GM12801 (cell line): ENCODE measurements around the gene PCSK6.

Experiments used
- TF ChIP-seq, protein P1 (sequence below): IDR thresholded peaks from one replicate; pipeline ENCODE4 v1.5.1; 2011; ENCODE audit warnings: control low read depth; ENCODE audit not compliant: insufficient read length; ENCODE audit errors: extremely low read depth

PCSK6 gene

DNA sequence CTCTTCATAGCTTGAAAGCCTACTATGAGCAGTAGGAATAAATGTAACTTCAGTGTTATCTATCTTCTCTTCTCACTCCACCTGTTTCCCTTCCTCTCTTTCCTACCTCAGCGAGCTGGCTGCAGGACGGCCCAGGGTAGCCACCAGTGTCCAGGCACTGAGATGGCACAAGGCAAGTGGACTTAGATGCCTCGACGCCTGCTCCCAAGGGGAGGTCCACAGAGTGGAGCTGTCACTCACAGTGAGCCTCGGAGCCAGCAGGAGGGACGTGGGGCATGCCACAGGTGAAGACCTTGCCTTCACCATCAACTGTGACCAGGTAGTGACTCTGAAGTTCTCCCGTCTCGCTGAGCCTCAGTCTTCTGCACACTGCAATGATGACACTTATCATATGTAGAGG lies 88.2 kb downstream of the PCSK6 start:
- TF ChIP-seq, protein P1, sequence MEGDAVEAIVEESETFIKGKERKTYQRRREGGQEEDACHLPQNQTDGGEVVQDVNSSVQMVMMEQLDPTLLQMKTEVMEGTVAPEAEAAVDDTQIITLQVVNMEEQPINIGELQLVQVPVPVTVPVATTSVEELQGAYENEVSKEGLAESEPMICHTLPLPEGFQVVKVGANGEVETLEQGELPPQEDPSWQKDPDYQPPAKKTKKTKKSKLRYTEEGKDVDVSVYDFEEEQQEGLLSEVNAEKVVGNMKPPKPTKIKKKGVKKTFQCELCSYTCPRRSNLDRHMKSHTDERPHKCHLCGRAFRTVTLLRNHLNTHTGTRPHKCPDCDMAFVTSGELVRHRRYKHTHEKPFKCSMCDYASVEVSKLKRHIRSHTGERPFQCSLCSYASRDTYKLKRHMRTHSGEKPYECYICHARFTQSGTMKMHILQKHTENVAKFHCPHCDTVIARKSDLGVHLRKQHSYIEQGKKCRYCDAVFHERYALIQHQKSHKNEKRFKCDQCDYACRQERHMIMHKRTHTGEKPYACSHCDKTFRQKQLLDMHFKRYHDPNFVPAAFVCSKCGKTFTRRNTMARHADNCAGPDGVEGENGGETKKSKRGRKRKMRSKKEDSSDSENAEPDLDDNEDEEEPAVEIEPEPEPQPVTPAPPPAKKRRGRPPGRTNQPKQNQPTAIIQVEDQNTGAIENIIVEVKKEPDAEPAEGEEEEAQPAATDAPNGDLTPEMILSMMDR = no peak

DNA sequence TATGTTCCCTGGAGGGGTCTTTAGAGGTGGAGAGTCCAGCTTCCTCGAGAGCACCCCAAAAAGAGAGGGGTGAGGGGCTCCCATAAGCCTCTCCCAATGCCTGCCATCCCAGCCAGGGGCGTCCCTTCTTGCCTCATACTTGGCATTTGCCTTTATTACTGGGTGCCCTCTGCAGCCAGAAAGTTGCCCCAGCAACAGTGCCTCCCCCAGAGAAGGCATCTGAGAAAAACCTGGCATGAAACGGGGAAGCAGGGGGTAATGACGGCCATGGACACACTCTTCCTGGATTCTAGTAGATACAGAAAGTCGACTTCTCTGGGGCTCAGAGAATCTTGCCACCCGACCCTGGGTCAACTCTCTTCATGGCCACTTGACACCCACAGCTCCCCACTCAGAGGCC lies 90.1 kb downstream of the PCSK6 start:
- TF ChIP-seq, protein P1 = no peak

DNA sequence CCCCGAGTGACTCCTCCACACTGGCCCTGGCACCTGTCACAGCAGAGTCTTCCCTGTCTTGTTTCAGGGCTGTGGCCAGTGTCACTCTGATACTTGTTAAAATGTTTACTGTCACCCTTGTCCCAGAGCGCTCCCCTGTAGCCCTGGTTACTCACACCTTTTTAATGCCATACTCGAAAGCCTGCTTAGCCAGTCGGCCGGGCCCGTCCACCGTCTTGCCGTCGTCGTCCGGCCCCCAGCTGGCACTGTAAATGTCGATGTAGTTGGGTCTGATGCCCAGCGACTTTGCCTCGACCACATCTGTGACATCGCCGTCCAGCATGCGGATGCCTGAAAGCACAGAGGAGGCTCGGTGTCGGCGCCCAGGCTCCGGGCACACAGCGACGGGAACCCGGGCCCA lies 91.3 kb downstream of the PCSK6 start:
- TF ChIP-seq, protein P1 = no peak

DNA sequence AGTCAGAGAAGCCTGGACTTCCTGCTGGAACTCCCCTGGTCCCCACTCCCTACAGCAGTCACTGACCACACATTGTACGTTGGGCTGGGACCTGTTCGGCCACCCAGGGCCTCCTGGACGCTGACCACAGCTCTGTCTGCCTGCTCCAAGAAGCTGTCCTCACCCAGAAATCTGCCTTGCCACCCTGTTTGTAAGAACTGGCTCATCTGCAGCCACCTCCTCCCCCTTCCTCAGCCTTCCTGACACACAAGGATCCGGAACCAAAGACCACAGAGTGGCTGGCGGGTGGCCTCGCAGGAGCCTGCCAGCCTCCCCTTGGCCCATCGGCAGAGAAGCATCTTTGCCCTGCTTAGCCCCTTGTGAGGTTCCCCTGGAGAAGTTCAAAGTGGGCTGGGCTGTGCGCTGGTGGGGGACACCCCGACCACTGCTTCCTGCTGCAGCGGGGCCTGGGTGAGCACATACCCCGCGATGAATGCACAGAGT lies 91.9 kb downstream of the PCSK6 start:
- TF ChIP-seq, protein P1 = no peak

DNA sequence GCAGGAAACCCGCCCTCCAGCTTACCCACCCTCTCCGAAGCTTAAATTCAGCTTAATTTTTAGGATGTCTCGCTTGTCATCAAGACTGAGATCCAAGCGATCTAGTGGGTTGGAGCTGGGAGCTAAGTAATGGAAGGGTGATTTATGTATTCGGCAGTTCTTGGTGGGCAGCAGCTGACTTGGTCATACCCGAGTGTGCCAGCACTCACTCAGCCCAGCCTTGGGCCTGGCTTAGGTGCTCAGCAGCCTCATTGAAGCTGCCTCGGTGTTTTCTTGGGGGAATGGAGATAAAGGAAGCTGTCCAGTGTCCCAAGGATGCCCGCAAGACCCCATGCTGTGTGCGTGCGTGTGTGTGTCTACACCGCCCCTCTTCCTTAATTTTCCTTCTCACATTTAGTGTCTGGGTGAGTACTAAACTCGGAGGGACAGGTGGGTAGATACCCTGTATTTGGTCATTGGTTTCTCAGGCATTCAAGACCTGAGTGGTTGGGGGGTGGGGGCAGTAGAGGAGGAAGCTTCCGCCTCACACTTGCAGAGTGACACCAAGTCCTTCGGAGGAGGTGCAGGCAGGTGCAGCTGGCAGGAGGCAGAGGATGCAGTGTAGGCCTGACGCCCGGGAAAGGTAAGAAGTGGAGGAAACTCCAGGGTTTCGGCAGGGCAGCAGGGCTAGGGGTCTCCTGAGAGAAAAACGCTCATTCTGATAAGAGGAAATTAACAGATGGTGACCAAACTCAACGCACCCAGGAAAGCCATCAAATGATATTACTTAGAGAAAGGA lies 92.8 kb downstream of the PCSK6 start:
- TF ChIP-seq, protein P1 = no peak

DNA sequence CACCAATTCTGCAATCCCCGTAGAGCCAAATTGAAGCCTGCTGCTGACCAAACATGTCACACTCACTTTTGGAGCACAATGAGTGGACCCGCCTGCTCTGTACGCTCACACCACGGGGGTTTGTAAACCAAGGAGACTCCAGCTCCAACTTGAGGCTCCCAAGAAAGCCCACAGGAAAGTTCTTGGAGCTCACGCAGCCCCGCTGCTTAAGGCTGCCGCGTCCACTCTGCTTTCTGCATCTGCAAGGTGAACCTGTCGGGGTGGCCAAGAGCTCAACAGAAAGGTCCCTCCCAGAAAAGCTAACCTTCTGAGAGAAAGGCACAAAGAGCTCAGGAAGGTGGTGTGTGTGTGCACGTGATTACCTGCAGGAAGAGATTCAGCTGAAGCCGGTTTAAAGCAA lies 94.9 kb downstream of the PCSK6 start:
- TF ChIP-seq, protein P1 = no peak

DNA sequence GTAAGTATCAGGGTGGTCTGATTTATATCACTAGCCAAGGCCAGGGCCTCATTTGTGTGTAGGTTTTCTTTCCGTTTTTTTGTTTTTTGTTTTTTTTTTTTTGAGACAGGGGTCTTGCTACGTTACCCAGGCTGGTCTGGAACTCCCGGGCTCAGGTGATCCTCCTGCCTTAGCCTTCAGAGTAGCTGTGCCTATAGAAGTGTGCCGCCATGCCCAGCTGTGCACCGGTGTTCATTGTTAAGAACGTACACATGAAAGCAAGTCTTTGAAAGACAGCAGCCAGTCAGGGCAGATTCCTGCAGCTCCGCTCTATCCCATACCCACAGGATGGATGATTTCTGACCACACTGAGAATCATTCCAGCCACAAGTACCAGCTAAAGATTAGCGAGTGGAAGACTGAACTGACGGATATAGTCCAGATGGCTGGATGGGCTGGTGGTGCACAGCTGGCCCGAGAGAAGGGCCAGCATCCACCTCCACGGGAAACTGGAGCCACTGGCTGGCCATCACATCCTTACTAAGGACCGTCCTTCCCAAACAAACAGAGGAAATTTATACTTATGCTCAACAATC lies 95.4 kb downstream of the PCSK6 start:
- TF ChIP-seq, protein P1 = no peak
